SHP77 (cell line): Measurements from ENCODE around the gene EFCC1.
A peak's percentile ranks its signal among the peaks of the same experiment; 100 is the strongest.

Experiments
- DNase-seq, 2 experiments: peaks; one replicate each; lab custom pipeline; 2025; lab: John Stamatoyannopoulos, UW

The EFCC1 gene

GRCh38 chr3:128994581-128995546 is 6.2 kb upstream of the EFCC1 start:
- DNase-seq, result no peak

GRCh38 chr3:128995737-128996136 is 5.4 kb upstream of the EFCC1 start:
- DNase-seq, result no peak

- no peak for DNase-seq
Measured at GRCh38 chr3:128996200-128996599, 4.9 kb upstream of the EFCC1 start.

GRCh38 chr3:128996726-128997125 is 4.4 kb upstream of the EFCC1 start:
- no peak for DNase-seq

- no peak for DNase-seq
Measured at GRCh38 chr3:128997486-128998133, 3.5 kb upstream of the EFCC1 start.

GRCh38 chr3:128998561-128998960 is 2.5 kb upstream of the EFCC1 start:
- no peak for DNase-seq

- DNase-seq, result no peak
Measured at GRCh38 chr3:128999102-128999501, 2.0 kb upstream of the EFCC1 start.

GRCh38 chr3:129000742-129001100 is 383 bp upstream of the EFCC1 start:
- DNase-seq, result no peak

GRCh38 chr3:129001806-129002572 is 885 bp downstream of the EFCC1 start:
- DNase-seq, result no peak

GRCh38 chr3:129002573-129003569 is 1.8 kb downstream of the EFCC1 start:
- DNase-seq, result no peak

- DNase-seq, result no peak
Measured at GRCh38 chr3:129003578-129004112, 2.5 kb downstream of the EFCC1 start.

- DNase-seq, result no peak
Measured at GRCh38 chr3:129004639-129005295, 3.7 kb downstream of the EFCC1 start.

GRCh38 chr3:129005526-129006303 is 4.6 kb downstream of the EFCC1 start:
- DNase-seq, result peak; percentile 72 to 86

GRCh38 chr3:129006864-129007263 is 5.8 kb downstream of the EFCC1 start:
- no peak for DNase-seq

- DNase-seq, result no peak
Measured at GRCh38 chr3:129007792-129008191, 6.7 kb downstream of the EFCC1 start.

GRCh38 chr3:129009266-129009665 is 8.2 kb downstream of the EFCC1 start:
- DNase-seq, result no peak

GRCh38 chr3:129010310-129010956 is 9.3 kb downstream of the EFCC1 start:
- no peak for DNase-seq

- DNase-seq, result no peak
Measured at GRCh38 chr3:129013491-129013891, 12.4 kb downstream of the EFCC1 start.

GRCh38 chr3:129014148-129014547 is 13.0 kb downstream of the EFCC1 start:
- DNase-seq, result no peak
